SK-N-SH (cell line): ENCODE data around the gene EIF3K.

ENCODE experiments used
- CHD2 ChIP-seq: fragments of 150-350 bp; IDR thresholded peaks from 2 replicates; pipeline ENCODE4 v1.6.1; 2018; ENCODE audit warnings: low read length; ENCODE audit not compliant: partially characterized antibody
- EP300 ChIP-seq, 2 experiments: IDR thresholded peaks; 2 replicates each; pipeline versions ENCODE4 v1.4.0 to v1.6.1; 2012; ENCODE audit warnings: borderline replicate concordance in 1 of 2, low read depth in 1 of 2, low read length in 1 of 2
- FOXM1 ChIP-seq: IDR thresholded peaks from 2 replicates; pipeline ENCODE4 v1.4.0; 2012; ENCODE audit warnings: low read depth, mild to moderate bottlenecking
- GABPA ChIP-seq: IDR thresholded peaks from 2 replicates; pipeline ENCODE4 v1.4.0; 2012; ENCODE audit warnings: low read depth, mild to moderate bottlenecking
- GATA2 ChIP-seq: sonication (generic); formaldehyde crosslinking; IDR thresholded peaks from 2 replicates; pipeline ENCODE4 v1.5.0; 2020; ENCODE audit warnings: mild to moderate bottlenecking, missing genetic modification reagents
- POLR2AphosphoS5 ChIP-seq: IDR thresholded peaks from 2 replicates; pipeline ENCODE4 v1.6.1; 2012; ENCODE audit warnings: low read depth, low read length
- RFX5 ChIP-seq: IDR thresholded peaks from 2 replicates; pipeline ENCODE4 v1.6.1; 2012; ENCODE audit warnings: mild to moderate bottlenecking, improper control_type of control experiment, low read length
- SIN3A ChIP-seq: IDR thresholded peaks from 2 replicates; pipeline ENCODE4 v1.6.1; 2012; ENCODE audit warnings: low read depth, mild to moderate bottlenecking, low read length, moderate library complexity, borderline replicate concordance
- SMC3 ChIP-seq: IDR thresholded peaks from 2 replicates; pipeline ENCODE4 v1.6.1; 2012; ENCODE audit warnings: low read depth, low read length, improper control_type of control experiment
- YY1 ChIP-seq: IDR thresholded peaks from 2 replicates; pipeline ENCODE4 v1.4.0; 2012; ENCODE audit warnings: low read depth, mild to moderate bottlenecking
- TF ChIP-seq, protein P1 (sequence below): fragments of 200-600 bp; sonication (generic); IDR thresholded peaks from 2 replicates; pipeline ENCODE4 v1.6.1; 2017; ENCODE audit warnings: antibody characterized with exemption, mild to moderate bottlenecking, moderate library complexity
- TF ChIP-seq, protein P2 (sequence below): IDR thresholded peaks from 2 replicates; pipeline ENCODE4; 2012
- TF ChIP-seq, protein P3 (sequence below): fragments of 150-350 bp; IDR thresholded peaks from 2 replicates; pipeline ENCODE4 v1.6.1; 2017; ENCODE audit warnings: antibody characterized with exemption, low read length, low read depth, borderline replicate concordance

DNA sequence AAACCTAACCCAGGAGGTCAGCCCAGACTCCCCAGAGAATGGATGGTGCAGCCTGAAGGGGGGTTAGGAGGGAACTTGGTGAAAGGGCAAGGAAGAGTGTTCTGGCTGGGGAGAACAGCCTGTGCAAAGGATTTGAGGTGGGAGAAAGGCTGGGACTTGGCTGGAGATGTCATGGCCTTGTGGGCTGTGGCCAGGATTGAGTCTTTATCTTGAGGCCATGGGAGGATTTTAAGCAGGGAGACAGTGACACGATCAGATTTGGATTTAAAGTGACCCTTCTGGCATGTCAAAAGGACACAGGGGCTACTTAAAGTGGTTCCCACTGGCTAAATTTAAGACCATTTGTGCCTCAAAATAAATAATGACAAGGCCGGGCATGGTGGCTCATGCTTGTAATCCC is 30.9 kb upstream of the EIF3K start:
- TF ChIP-seq, protein P1, sequence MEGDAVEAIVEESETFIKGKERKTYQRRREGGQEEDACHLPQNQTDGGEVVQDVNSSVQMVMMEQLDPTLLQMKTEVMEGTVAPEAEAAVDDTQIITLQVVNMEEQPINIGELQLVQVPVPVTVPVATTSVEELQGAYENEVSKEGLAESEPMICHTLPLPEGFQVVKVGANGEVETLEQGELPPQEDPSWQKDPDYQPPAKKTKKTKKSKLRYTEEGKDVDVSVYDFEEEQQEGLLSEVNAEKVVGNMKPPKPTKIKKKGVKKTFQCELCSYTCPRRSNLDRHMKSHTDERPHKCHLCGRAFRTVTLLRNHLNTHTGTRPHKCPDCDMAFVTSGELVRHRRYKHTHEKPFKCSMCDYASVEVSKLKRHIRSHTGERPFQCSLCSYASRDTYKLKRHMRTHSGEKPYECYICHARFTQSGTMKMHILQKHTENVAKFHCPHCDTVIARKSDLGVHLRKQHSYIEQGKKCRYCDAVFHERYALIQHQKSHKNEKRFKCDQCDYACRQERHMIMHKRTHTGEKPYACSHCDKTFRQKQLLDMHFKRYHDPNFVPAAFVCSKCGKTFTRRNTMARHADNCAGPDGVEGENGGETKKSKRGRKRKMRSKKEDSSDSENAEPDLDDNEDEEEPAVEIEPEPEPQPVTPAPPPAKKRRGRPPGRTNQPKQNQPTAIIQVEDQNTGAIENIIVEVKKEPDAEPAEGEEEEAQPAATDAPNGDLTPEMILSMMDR: no peak
- TF ChIP-seq, protein P2, sequence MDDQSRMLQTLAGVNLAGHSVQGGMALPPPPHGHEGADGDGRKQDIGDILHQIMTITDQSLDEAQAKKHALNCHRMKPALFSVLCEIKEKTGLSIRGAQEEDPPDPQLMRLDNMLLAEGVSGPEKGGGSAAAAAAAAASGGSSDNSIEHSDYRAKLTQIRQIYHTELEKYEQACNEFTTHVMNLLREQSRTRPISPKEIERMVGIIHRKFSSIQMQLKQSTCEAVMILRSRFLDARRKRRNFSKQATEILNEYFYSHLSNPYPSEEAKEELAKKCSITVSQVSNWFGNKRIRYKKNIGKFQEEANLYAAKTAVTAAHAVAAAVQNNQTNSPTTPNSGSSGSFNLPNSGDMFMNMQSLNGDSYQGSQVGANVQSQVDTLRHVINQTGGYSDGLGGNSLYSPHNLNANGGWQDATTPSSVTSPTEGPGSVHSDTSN: no peak
- no peak for TF ChIP-seq EP300 (IDR thresholded peaks at IDR 0.05; ENCODE audit: borderline replicate concordance in 1 of 2, low read depth in 1 of 2, low read length in 1 of 2)
- TF ChIP-seq GATA2 (CRISPR knock-in tag): no peak
- no peak for TF ChIP-seq GABPA
- TF ChIP-seq RFX5: no peak
- no peak for TF ChIP-seq CHD2
- TF ChIP-seq POLR2AphosphoS5: no peak
- no peak for TF ChIP-seq YY1
- no peak for TF ChIP-seq FOXM1
- no peak for TF ChIP-seq SMC3
- no peak for TF ChIP-seq SIN3A
- TF ChIP-seq, protein P3, sequence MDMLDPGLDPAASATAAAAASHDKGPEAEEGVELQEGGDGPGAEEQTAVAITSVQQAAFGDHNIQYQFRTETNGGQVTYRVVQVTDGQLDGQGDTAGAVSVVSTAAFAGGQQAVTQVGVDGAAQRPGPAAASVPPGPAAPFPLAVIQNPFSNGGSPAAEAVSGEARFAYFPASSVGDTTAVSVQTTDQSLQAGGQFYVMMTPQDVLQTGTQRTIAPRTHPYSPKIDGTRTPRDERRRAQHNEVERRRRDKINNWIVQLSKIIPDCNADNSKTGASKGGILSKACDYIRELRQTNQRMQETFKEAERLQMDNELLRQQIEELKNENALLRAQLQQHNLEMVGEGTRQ: no peak
